OCI-LY1 (cell line): ENCODE data around the gene RABGAP1.

Source experiments
- EZH2 ChIP-seq: fragments of 200-600 bp; sonication (generic), shearing (Covaris generic); IDR thresholded peaks from 2 replicates; pipeline ENCODE4 v1.8.0; 2017; ENCODE audit warnings: borderline replicate concordance, mixed run types, mild to moderate bottlenecking, antibody characterized with exemption, low read length, moderate library complexity, mixed read lengths
- TF ChIP-seq, protein P1 (sequence below): fragments of 200-600 bp; sonication (generic), shearing (Covaris generic); IDR thresholded peaks from 2 replicates; pipeline ENCODE4 v1.5.1; 2017; ENCODE audit warnings: mild to moderate bottlenecking, antibody characterized with exemption, low read length, moderate library complexity, mixed read lengths

DNA sequence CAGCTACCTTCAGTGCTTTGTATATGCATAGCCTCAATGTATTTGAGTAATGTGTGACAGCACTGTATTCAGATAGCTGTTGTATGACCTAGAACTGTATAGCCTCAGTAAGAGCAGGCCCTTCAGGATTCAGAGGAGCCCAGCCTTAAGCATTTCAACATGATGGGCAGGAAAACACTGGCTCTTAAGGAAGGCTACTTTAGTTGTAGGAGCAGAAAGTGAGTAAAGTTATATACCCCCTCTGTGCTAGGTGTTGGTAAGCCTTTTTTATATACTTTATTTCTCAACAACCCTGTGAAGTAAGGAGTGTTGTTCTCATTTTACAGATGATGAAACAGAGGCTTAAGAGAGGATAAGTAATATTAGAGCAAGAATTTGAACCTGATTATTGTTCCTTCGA is 91.1 kb downstream of the RABGAP1 start:
- TF ChIP-seq, protein P1, sequence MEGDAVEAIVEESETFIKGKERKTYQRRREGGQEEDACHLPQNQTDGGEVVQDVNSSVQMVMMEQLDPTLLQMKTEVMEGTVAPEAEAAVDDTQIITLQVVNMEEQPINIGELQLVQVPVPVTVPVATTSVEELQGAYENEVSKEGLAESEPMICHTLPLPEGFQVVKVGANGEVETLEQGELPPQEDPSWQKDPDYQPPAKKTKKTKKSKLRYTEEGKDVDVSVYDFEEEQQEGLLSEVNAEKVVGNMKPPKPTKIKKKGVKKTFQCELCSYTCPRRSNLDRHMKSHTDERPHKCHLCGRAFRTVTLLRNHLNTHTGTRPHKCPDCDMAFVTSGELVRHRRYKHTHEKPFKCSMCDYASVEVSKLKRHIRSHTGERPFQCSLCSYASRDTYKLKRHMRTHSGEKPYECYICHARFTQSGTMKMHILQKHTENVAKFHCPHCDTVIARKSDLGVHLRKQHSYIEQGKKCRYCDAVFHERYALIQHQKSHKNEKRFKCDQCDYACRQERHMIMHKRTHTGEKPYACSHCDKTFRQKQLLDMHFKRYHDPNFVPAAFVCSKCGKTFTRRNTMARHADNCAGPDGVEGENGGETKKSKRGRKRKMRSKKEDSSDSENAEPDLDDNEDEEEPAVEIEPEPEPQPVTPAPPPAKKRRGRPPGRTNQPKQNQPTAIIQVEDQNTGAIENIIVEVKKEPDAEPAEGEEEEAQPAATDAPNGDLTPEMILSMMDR = no peak
- no peak for TF ChIP-seq EZH2
